ENCODE results near the gene SAPCD2. TPM values are rescaled to one million over a fixed set of nuclear protein-coding genes. Genes with fewer than 3 reads are reported as not detected.

SAPCD2 gene, protein sequence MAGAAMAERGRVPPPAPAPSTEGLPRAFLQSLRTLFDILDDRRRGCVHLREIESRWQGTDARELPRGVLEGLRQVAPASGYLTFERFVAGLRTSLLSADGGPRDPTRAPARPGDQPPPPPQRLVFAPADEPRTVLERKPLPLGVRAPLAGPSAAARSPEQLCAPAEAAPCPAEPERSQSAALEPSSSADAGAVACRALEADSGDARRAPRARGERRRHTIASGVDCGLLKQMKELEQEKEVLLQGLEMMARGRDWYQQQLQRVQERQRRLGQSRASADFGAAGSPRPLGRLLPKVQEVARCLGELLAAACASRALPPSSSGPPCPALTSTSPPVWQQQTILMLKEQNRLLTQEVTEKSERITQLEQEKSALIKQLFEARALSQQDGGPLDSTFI
- total RNA-seq = 0.26 and 0.47 TPM in 2 replicates

DNA sequence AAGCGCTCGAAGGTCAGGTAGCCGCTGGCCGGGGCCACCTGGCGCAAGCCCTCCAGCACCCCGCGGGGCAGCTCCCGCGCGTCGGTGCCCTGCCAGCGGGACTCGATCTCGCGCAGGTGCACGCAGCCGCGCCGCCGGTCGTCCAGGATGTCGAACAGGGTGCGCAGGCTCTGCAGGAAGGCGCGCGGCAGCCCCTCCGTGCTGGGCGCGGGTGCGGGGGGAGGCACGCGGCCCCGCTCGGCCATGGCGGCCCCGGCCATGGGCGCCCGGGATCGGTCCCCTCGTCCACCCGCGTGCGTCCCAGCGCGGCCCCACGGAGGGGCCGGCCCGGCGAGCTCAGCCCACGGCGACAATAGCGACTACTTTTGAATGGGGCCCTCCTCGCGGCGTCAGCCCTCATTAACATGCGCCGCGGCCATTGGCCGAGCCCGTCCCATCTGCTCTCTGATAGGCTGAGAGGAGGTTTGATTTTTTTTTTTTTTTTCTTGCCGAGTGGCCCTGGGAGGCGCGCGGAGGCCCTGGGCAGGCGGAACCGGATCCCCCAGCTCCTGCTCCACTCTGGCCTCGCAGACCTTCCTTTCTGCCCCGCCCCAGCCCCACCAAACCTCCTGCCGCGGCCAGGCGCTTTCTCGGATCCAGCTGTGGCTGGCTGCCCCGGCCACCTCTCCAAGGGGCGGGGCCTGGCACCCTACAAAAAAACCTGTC lies at the start of gene SAPCD2:
SAPCD2 (minus strand) TSS at position 357 of the 705 bp plus-strand sequence; CDS start at position 260, 97 bp downstream.

DNA sequence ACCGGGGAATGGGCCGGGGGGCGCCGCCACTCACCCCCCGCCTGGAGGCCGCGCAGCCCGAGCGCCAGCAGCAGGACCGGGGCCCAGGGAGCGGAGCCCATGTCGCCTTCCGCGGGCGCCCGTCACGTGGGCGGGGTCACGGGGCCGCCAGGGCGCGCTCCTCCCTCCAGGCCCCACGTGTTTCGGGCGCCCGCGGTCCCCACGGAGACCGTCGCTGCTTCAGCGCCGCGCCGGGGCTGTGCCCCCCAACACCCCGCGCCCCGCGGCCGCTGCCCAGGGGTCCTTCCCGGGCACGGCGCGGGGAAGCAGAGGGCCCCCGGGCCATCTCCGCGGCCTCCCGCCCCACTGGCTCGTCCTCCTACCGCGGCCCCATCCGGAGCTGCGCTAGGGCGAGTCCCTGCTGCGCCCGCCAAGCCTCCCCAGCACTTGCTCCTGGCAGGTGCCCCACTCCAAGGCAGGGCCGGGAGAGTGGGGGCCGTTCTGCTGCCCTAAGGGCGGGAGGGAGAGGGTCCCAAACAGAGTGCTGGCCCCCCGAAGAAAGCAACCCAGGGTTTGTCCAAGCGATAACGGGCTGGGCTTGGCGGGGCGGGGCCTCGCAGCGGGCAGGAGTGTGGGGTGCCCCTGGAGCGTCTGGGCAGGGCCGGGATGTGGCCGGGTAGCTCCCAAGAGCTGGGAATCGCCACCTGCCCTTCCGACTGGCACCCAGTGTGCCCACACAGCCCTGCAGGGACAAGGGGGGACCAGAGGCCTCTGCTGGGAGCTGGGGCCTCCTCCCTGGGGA lies 44.4 kb upstream of the SAPCD2 start, which contains the start of gene DPP7:
DPP7 (minus strand) TSS at position 121 of the 781 bp plus-strand sequence; CDS start at position 101, 20 bp downstream.

DNA sequence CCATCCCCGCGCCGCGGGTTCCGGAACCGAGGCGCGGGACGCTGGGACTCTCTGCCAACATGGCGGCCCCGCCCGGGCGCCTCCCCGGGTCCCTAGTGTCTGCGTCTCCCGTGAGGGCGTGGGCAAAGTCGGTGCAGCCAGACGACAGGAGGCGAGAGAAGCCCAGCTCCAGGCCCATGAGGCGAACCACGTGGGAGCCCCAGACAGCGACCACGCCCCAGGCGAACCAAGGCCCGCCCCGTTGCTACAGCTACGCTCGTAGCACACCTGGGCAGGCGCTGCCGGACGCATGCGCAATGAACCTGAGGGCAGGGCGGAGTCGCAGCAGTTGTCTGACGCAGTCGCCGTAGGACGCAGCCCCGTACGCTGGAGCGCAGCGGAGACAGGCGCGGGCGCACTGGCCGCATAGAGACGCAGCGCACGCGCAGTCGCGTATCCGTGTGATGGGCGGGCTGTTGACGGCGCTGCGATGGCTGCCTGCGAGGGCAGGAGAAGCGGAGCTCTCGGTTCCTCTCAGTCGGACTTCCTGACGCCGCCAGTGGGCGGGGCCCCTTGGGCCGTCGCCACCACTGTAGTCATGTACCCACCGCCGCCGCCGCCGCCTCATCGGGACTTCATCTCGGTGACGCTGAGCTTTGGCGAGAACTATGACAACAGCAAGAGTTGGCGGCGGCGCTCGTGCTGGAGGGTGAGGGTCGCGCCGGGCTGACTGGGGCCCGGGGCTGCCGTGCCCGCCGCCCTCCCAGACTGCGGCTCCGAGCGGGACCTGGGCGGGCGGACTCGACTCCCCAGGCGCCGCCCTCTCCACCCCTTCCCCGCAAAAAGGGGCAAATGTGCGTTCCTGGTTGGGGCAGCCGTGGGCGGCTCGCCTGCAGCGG lies 16.4 kb upstream of the SAPCD2 start, which contains the start of gene MAN1B1:
MAN1B1 (plus strand) TSS at position 455 of the 878 bp plus-strand sequence; CDS start at position 470, 15 bp downstream.

DNA sequence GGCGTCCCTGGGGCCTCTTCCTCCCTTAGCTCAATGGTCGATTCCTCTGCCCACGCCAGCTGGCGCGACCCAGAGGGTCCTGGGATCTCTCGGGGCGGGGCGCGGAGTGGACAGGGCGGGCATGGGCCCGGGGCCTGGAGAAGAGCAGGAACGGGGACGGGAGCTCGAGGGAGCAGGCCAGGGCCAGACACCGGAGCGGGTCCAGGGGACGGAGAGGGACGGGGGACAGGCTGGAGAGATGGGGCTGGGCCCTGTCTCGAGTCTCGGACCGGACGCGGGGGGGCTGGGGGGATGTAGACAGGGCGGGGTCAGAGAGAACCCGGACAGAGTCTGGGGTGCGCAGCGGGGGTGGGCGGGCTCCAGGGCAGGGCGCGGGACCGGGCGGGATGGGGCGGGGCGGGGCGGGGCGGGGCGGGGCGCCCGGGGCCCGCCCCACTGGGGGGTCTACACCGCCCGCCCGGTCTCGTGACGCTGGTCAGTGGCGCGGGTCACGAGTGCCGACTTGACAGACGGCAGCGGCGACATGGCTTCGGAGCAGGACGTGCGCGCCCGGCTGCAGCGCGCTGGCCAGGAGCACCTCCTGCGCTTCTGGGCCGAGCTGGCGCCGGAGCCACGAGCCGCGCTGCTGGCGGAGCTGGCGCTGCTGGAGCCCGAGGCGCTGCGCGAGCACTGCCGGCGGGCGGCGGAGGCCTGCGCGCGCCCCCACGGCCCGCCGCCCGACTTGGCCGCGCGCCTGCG lies 6.8 kb upstream of the SAPCD2 start, which contains the start of gene UAP1L1:
UAP1L1 (plus strand) TSS at position 508 of the 738 bp plus-strand sequence; CDS start at position 524, 16 bp downstream.

DNA sequence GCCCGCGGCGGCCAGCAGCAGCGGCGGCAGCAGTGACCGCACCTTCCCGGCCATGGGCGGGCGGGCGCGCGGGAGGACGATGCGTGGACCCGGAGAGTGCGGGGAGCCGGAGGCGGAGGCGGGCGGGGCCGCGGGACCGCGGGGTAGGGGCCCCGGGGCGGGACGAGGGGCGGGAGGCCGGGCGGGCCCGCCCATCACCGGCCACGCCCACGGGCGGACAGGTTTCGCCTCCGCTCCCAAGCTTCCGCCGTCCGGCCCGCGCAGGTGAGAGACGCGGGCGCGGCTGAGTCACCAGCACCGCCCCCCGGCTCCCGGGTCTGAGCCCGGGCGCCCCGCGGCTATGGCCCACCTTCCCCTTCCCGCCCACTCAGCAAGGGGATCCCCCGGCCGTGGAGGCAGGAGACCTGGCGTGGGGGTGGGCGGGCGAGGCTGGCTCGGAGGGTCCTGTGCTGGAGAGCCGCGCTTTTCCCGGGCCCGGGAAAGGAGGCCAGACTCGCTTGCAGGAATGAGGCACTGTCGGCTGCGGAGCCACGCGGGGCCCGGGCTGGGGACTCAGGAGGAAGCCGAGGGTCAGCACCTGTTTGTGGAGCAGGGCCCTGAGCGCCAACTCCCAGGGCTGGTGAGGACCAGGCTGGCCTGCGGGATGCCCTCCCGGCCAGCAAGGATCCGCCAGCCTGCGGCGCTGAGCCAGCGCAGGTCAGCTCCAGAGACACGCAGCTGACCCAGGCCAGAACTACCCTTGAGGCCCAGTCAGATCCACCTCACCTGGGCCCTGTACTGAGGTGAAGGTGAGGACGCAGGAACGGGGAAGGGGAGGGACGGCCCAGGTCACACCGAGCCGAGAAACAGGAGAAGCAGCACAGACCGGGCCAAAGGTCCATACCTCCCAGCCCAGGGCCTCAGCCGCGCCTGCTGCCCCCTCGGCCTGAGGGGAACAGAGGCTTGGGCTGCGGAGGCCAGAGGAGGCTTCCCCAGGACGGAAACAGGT lies 16.1 kb downstream of the SAPCD2 start, which contains the start of gene ENTPD2:
ENTPD2 (minus strand) TSS at position 118 of the 988 bp plus-strand sequence; CDS start at position 54, 64 bp downstream.

DNA sequence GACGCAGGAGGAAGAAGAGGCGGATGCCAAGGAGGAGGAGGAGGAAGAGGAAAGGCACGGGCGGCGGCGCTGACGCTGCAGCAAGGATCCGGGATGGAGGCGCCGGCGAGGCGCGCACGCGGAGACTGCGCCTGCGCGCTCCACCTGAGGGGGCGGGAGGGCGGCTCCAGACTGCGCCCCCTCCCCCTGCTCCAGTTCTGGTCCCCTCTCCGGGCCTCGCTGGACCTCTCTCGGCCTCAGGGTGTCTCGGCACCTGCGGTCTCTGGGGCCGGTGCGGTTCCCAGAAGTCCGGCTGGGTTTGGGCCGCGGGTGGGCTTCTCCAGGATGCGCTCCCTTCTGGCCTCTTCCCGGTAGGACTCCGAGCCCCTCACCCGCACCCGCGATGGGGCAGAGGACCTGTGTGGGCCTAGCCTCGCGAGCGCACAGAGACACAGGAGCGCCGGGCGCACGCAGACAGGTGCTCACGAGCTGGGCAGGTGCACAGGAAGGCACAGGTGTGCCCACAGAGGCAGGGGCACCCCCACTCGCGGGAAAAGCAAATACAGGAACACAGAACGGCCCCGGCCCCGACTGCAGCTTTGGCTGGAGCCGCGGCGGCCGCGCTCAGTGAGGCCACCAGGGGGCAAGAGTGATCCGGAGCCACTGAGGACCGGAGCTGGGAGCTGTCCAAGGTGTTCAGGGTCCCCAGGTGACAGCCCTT lies 24.1 kb downstream of the SAPCD2 start, which contains the start of gene NPDC1:
NPDC1 (minus strand) TSS at position 90 of the 700 bp plus-strand sequence. CDS start 188 bp downstream, outside the sequence.

DNA sequence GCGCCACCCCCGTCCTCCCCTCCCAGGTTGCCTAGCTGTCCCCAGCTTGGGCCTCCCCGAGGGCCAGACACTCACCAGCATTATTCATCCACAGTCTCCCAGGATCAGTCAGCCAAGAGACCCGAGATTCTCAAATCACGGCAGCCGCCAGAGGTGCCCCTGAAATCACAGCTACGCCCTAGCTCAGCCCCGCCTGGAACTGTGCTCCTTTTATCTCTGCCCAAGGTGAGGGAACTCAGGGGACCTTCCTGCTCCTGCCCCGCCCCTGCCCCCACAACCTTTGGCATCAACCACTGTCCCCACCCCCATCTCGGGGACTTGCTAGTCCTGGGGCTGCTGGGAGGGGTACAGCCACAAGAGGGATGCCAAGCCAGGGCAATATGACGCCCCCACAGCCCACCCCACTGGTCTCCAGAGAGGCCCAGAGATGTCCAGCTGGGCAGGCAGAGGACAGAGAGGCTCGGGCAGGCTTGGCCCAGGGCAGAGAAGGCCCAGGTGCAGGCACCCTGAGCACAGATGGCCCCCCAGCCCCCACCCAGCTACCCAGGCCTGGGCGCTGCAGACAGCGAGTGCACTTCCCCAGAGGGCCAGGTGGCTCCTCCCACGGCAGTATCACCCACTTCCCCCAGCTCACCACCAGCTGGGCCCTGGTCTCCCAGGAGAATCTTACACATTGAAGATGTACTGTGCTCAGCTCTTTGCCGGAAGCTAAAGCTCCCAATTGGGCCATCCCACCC lies 38.3 kb downstream of the SAPCD2 start, which contains the start of gene FUT7:
FUT7 (minus strand) TSS at position 185 of the 737 bp plus-strand sequence; CDS start at position 88, 97 bp downstream.

DNA sequence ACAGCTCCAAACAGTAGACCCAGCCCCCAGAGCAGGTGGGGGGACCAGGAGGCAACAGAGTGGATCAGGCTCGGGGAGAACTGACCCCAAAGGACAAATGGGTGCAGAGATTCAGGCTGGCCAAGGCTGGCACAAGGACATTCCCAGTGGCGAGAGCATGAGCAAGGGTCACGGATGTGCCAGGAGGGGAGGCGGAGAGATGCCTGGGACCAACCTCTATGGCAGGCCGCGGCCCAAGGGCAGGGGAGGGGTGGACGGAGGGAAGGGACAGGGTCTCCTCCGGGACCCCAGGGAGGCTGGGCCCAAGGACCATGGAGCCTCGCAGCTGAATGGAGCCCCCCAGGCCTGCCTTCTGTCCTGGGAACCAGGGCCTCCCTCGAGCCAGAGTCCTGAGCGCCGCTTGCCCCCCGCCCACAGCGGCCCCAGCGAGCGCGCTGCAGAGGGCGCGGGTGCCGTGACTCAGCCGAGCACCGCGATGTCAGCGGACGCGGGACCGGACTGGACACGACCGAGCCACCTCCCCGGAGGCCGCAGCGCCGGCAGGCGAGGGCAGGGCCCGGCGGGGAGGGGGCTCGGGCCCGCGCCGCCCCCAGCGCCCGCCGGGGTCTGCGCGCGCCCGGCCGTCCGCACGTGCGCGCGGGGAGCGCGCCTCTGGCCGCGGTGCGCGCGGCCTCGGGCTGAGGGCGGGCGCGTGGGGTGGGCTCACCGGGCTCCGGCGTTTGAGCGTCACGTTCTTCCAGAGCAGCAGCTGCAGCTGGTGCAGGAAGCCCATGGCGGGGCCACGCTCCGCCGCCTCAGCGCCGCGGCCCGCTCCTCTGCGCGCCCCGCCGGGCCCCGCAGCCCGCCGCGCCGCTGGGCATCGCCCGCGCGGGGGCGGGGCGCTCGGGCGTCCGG lies 42.7 kb downstream of the SAPCD2 start, which contains the start of gene ABCA2:
ABCA2 (minus strand) TSS at position 869 of the 894 bp plus-strand sequence; CDS start at position 772, 97 bp downstream.

Other genes with a start within 250 kb of the SAPCD2 start
- 0.95 and 1.5 TPM in 2 replicates for gene AJM1, start 228.1 kb downstream of the SAPCD2 start, total RNA-seq
- 177 and 292 TPM in 2 replicates for gene PHPT1, start 221.1 kb downstream of the SAPCD2 start, total RNA-seq
- gene MAMDC4, start 218.2 kb downstream of the SAPCD2 start, total RNA-seq = 0.32 and 1.1 TPM in 2 replicates
- 386 and 552 TPM in 2 replicates for gene EDF1, start 204.2 kb downstream of the SAPCD2 start, total RNA-seq
- 6.0 and 9.2 TPM in 2 replicates for gene TRAF2, start 184.0 kb downstream of the SAPCD2 start, total RNA-seq
- gene FBXW5, start 125.8 kb downstream of the SAPCD2 start, total RNA-seq = 107 and 184 TPM in 2 replicates
- 0.32 and 0.69 TPM in 2 replicates for gene C8G, start 125.3 kb downstream of the SAPCD2 start, total RNA-seq
- not detected in 2 replicates for gene LCN12, start 118.3 kb downstream of the SAPCD2 start, total RNA-seq
- 0.79 and 6.0 TPM in 2 replicates for gene PTGDS, start 93.1 kb downstream of the SAPCD2 start, total RNA-seq
- 0.16 and 0.34 TPM in 2 replicates for gene LCNL1, start 87.6 kb downstream of the SAPCD2 start, total RNA-seq
- gene PAXX, start 78.1 kb downstream of the SAPCD2 start, total RNA-seq = 5.8 and 8.5 TPM in 2 replicates
- 6.8 and 8.2 TPM in 2 replicates for gene CLIC3, start 74.0 kb downstream of the SAPCD2 start, total RNA-seq
- gene ABCA2, start 42.3 kb downstream of the SAPCD2 start, total RNA-seq = 14.2 and 23.9 TPM in 2 replicates
- not detected in 2 replicates for gene FUT7, start 38.5 kb downstream of the SAPCD2 start, total RNA-seq
- gene NPDC1, start 24.4 kb downstream of the SAPCD2 start, total RNA-seq = 11.5 and 13.1 TPM in 2 replicates
- under 0.01 TPM in 1 of 2 replicates, not detected in the other for gene ENTPD2, start 16.5 kb downstream of the SAPCD2 start, total RNA-seq
- 16.2 and 18.1 TPM in 2 replicates for gene UAP1L1, start 7.0 kb upstream of the SAPCD2 start, total RNA-seq
- gene MAN1B1, start 16.4 kb upstream of the SAPCD2 start, total RNA-seq = 73.7 and 76.9 TPM in 2 replicates
- gene DPP7, start 44.2 kb upstream of the SAPCD2 start, total RNA-seq = 67.8 and 115 TPM in 2 replicates
- under 0.01 TPM in 1 of 2 replicates, not detected in the other for gene GRIN1, start 68.6 kb upstream of the SAPCD2 start, total RNA-seq
- gene LRRC26, start 99.5 kb upstream of the SAPCD2 start, total RNA-seq = not detected in 2 replicates
- not detected in 2 replicates for gene TMEM210, start 101.5 kb upstream of the SAPCD2 start, total RNA-seq
- 27.1 and 29.3 TPM in 2 replicates for gene ANAPC2, start 118.0 kb upstream of the SAPCD2 start, total RNA-seq
- gene SSNA1, start 118.1 kb upstream of the SAPCD2 start, total RNA-seq = 58.4 and 64.2 TPM in 2 replicates
- 3.9 and 5.4 TPM in 2 replicates for gene TPRN, start 130.2 kb upstream of the SAPCD2 start, total RNA-seq
- 26.8 and 30.9 TPM in 2 replicates for gene TMEM203, start 135.1 kb upstream of the SAPCD2 start, total RNA-seq
- gene NDOR1, start 135.1 kb upstream of the SAPCD2 start, total RNA-seq = 2.2 and 2.3 TPM in 2 replicates
- gene RNF208, start 151.7 kb upstream of the SAPCD2 start, total RNA-seq = 0.09 and 0.16 TPM in 2 replicates
- gene CYSRT1, start 154.6 kb upstream of the SAPCD2 start, total RNA-seq = 0.17 and 0.63 TPM in 2 replicates
- gene RNF224, start 156.9 kb upstream of the SAPCD2 start, total RNA-seq = 0.09 TPM in 1 of 2 replicates, not detected in the other
- gene SLC34A3, start 160.3 kb upstream of the SAPCD2 start, total RNA-seq = not detected in 2 replicates
- 84.7 and 125 TPM in 2 replicates for gene TUBB4B, start 170.7 kb upstream of the SAPCD2 start, total RNA-seq
- 0.16 TPM in 1 of 2 replicates, not detected in the other for gene STPG3, start 180.7 kb upstream of the SAPCD2 start, total RNA-seq
- gene NELFB, start 184.8 kb upstream of the SAPCD2 start, total RNA-seq = 39.2 and 49.2 TPM in 2 replicates
- 5.8 and 11.5 TPM in 2 replicates for gene TOR4A, start 207.2 kb upstream of the SAPCD2 start, total RNA-seq
- 0.09 and 0.16 TPM in 2 replicates for gene NRARP, start 231.7 kb upstream of the SAPCD2 start, total RNA-seq